ENCODE data around the gene DACT2. TPM values are rescaled to one million over a fixed set of nuclear protein-coding genes. Genes with fewer than 3 reads are reported as not detected.
A peak's percentile ranks its signal among the peaks of the same experiment; 100 is the strongest.

DACT2 gene
- total and polyA plus RNA-seq, 4 donors = 0.25 to 2.8 (median 0.88) TPM

DNA sequence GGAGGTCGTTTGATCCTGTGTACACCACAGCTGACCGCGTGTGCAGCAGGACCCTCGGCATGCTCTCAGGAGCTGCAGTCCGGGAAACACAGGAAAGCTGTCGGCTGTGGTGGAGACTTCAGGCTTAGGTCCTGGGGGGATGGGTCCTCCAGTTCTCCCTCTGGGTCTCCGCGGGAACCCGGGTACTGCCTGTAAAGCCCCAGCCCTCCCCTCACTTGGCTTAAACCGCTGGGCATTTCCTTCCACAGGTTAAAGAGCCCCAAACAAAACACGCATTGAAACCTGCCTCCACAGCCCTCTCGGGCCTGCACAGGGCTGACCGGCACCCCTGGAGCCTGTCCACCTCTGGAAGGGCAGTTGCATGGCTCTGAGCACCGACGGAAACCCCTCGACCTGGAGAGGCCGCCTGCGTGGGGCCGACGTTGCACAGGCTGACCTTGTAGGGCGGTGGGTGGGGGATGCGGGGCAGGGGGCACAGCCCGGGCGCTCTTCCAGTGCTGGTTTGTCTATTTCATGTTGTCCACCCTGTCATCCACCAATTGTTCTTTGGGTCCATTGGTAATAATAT lies 59.1 kb downstream of the DACT2 start:
- TF ChIP-seq MAX (IDR thresholded peaks at IDR 0.05) (no peak), GABPA (IDR thresholded peaks at IDR 0.05 in 1 of 2, conservative IDR thresholded peaks at IDR 0.05 in 1 of 2) (no peak), SP1 (IDR thresholded peaks at IDR 0.05) (no peak), NR2F2 (IDR thresholded peaks at IDR 0.05) (no peak), RAD21 (IDR thresholded peaks at IDR 0.05) (no peak), YY1 (IDR thresholded peaks at IDR 0.05) (no peak), HNF4A (conservative IDR thresholded peaks at IDR 0.05) (no peak), EGR1 (IDR thresholded peaks at IDR 0.05; ENCODE audit: low read depth in 2 of 2) (no peak), JUND (IDR thresholded peaks at IDR 0.05) (no peak), FOXA1 (IDR thresholded peaks at IDR 0.05) (no peak), TAF1 (conservative IDR thresholded peaks at IDR 0.05) (no peak), ATF3 (IDR thresholded peaks at IDR 0.05) (no peak), FOXA2 (IDR thresholded peaks at IDR 0.05) (no peak)
- TF ChIP-seq, protein P1, sequence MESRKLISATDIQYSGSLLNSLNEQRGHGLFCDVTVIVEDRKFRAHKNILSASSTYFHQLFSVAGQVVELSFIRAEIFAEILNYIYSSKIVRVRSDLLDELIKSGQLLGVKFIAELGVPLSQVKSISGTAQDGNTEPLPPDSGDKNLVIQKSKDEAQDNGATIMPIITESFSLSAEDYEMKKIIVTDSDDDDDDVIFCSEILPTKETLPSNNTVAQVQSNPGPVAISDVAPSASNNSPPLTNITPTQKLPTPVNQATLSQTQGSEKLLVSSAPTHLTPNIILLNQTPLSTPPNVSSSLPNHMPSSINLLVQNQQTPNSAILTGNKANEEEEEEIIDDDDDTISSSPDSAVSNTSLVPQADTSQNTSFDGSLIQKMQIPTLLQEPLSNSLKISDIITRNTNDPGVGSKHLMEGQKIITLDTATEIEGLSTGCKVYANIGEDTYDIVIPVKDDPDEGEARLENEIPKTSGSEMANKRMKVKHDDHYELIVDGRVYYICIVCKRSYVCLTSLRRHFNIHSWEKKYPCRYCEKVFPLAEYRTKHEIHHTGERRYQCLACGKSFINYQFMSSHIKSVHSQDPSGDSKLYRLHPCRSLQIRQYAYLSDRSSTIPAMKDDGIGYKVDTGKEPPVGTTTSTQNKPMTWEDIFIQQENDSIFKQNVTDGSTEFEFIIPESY (IDR thresholded peaks at IDR 0.05) = no peak
- Histone ChIP-seq H3K4me1 (ENCODE audit: control insufficient read depth in 4 of 4, insufficient read depth in 4 of 4, low read length in 3 of 4) (peaks cover 14 to 46% (median 39%) of the 10 kb centered on the region in 4 donors), H3K27ac (ENCODE audit: low read depth in 1 of 2, low read length in 2 of 2) (peak overlapping the region; percentile 82 to 87), H3K27me3 (ENCODE audit: control insufficient read depth in 4 of 4, insufficient read depth in 4 of 4, low read length in 3 of 4) (no peaks in the 10 kb centered on the region), H3K36me3 (ENCODE audit: control insufficient read depth in 4 of 4, insufficient read depth in 3 of 4, low read depth in 1 of 4, low read length in 3 of 4) (no peaks in the 10 kb centered on the region), H3K9ac (ENCODE audit: low read depth in 1 of 2, low read length in 2 of 2) (no peak overlapping the region), H3K4me3 (ENCODE audit: low read depth in 1 of 3, low read length in 3 of 3) (no peak overlapping the region), H3K9me3 (ENCODE audit: control insufficient read depth in 4 of 4, low read length in 3 of 4) (peaks cover 0 to under 1% (median 0%) of the 10 kb centered on the region in 4 donors)
- no peak for DNase-seq (ENCODE audit: low spot score)
- WGBS = 89% methylated on average over 24 of the region's 24 CpGs

DNA sequence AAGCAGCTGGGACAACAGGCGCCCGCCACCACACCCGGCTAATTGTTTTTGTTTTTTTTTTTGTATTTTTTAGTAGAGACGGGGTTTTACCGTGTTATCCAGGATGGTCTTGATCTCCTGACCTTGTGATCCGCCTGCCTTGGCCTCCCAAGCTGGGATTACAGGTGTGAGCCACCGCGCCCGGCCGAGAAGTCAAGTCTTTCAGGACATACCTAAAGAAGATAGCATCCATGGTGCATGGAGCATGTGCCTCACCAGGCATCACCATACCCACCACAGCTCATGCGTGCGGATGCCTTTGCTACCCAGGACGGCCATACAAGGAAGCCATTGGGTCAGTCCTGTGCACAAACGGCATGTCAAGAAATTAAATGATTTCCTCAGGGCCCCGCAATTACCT lies 60.8 kb downstream of the DACT2 start:
- H3K9ac ChIP-seq (ENCODE audit: low read depth in 1 of 2, low read length in 2 of 2) = no peak overlapping the region
- no peak overlapping the region for H3K4me3 ChIP-seq (ENCODE audit: low read depth in 1 of 3, low read length in 3 of 3)
- H3K27ac ChIP-seq (ENCODE audit: low read depth in 1 of 2, low read length in 2 of 2) = no peak overlapping the region
- H3K36me3 ChIP-seq (ENCODE audit: control insufficient read depth in 4 of 4, insufficient read depth in 3 of 4, low read depth in 1 of 4, low read length in 3 of 4) = no peaks in the 10 kb centered on the region
- H3K27me3 ChIP-seq (ENCODE audit: control insufficient read depth in 4 of 4, insufficient read depth in 4 of 4, low read length in 3 of 4) = no peaks in the 10 kb centered on the region
- DNase-seq (ENCODE audit: low spot score) = no peak
- H3K4me1 ChIP-seq (ENCODE audit: control insufficient read depth in 4 of 4, insufficient read depth in 4 of 4, low read length in 3 of 4) = peaks cover 11 to 31% (median 23%) of the 10 kb centered on the region in 4 donors
- 96% methylated on average over 15 of the region's 15 CpGs for WGBS
- TF ChIP-seq FOXA2 (IDR thresholded peaks at IDR 0.05) (no peak), NR2F2 (IDR thresholded peaks at IDR 0.05) (no peak), RAD21 (IDR thresholded peaks at IDR 0.05) (no peak), YY1 (IDR thresholded peaks at IDR 0.05) (no peak), GABPA (IDR thresholded peaks at IDR 0.05 in 1 of 2, conservative IDR thresholded peaks at IDR 0.05 in 1 of 2) (no peak), JUND (IDR thresholded peaks at IDR 0.05) (no peak), SP1 (IDR thresholded peaks at IDR 0.05) (no peak)
- TF ChIP-seq, protein P1 (IDR thresholded peaks at IDR 0.05) = no peak
- TF ChIP-seq, protein P2, sequence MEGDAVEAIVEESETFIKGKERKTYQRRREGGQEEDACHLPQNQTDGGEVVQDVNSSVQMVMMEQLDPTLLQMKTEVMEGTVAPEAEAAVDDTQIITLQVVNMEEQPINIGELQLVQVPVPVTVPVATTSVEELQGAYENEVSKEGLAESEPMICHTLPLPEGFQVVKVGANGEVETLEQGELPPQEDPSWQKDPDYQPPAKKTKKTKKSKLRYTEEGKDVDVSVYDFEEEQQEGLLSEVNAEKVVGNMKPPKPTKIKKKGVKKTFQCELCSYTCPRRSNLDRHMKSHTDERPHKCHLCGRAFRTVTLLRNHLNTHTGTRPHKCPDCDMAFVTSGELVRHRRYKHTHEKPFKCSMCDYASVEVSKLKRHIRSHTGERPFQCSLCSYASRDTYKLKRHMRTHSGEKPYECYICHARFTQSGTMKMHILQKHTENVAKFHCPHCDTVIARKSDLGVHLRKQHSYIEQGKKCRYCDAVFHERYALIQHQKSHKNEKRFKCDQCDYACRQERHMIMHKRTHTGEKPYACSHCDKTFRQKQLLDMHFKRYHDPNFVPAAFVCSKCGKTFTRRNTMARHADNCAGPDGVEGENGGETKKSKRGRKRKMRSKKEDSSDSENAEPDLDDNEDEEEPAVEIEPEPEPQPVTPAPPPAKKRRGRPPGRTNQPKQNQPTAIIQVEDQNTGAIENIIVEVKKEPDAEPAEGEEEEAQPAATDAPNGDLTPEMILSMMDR (IDR thresholded peaks at IDR 0.05; ENCODE audit: low read depth, low read length, missing input control) = no peak
- H3K9me3 ChIP-seq (ENCODE audit: control insufficient read depth in 4 of 4, low read length in 3 of 4) = peaks cover 0 to 2% (median 0%) of the 10 kb centered on the region in 4 donors

Data from liver (tissue), 9 donors.